Omental fat pad (tissue), 4 donors: ENCODE data around the gene CENPL. TPM values are rescaled to one million over a fixed set of nuclear protein-coding genes. Genes with fewer than 3 reads are reported as not detected.

Experiments used
- ATAC-seq: fragments of 150-250 bp; one replicate; pipeline ENCODE4 v1.9.1; 2016; ENCODE audit warnings: mild to moderate bottlenecking, moderate library complexity; ENCODE audit not compliant: low FRiP score
- DNase-seq: peaks from one replicate; pipeline ENCODE4 v3.0.0-alpha.2; 2019; ENCODE audit warnings: low spot score
- CTCF ChIP-seq, 3 donors: fragments of 450-650 bp; IDR thresholded peaks; one replicate each; pipeline ENCODE4 v1.5.1; 2016 to 2017; ENCODE audit warnings: antibody characterized with exemption in 3 of 3, mild to moderate bottlenecking in 3 of 3, moderate library complexity in 2 of 3
- total RNA-seq, 4 donors: library from RNA; depleted of rRNA; stranded (reverse); fragments of >200 nt; gene quantifications; one replicate each; pipeline ENCODE4 v1.1.0, GENCODE V29; 2016

CENPL gene
- total RNA-seq, 4 donors from 2014 or later, result 2.6 to 6.9 (median 5.8) TPM

- no peak for TF ChIP-seq CTCF (IDR thresholded peaks at IDR 0.05)
- DNase-seq, result peak; percentile 97
- peak; percentile 96 for ATAC-seq
These were observed 43.1 kb upstream of the CENPL start, which contains the start of gene GAS5 for GRCh38 chr1:173867753-173868265. GAS5 (minus strand) TSS chr1:173867989.

GRCh38 chr1:173867141-173867752, 42.6 kb upstream of the CENPL start:
- ATAC-seq (no peak), DNase-seq (no peak)
- no peak for TF ChIP-seq CTCF (IDR thresholded peaks at IDR 0.05)

- no peak for ATAC-seq
- TF ChIP-seq CTCF (IDR thresholded peaks at IDR 0.05), result no peak
- no peak for DNase-seq
These were observed 41.9 kb upstream of the CENPL start for GRCh38 chr1:173866413-173867115.

GRCh38 chr1:173865468-173866164, 40.9 kb upstream of the CENPL start:
- no peak for DNase-seq
- ATAC-seq, result no peak
- TF ChIP-seq CTCF (IDR thresholded peaks at IDR 0.05), result no peak

GRCh38 chr1:173864179-173864867, 39.6 kb upstream of the CENPL start:
- DNase-seq (no peak), ATAC-seq (no peak)
- TF ChIP-seq CTCF (IDR thresholded peaks at IDR 0.05), result no peak

GRCh38 chr1:173863224-173864161, 38.8 kb upstream of the CENPL start:
- TF ChIP-seq CTCF (IDR thresholded peaks at IDR 0.05), result no peak
- no peak for ATAC-seq
- DNase-seq, result no peak
